Caco-2 (cell line): Measurements from ENCODE around the gene SLC2A4RG. TPM values are rescaled to one million over a fixed set of nuclear protein-coding genes. Genes with fewer than 3 reads are reported as not detected.

Experiments used
- BruUV-seq: library from RNA; stranded (reverse); fragments of 400-500 nt; replicated peaks from 2 replicates; lab custom pipeline; 2021; lab: Mats Ljungman, UMichigan
- CTCF ChIA-PET: fragments of 300-600 bp; sonication (Branson Sonifier 250); formaldehyde crosslinking; loops from one replicate; lab custom pipeline; 2022; ENCODE audit warnings: antibody characterized with exemption; lab: Charles Lee
- POLR2A ChIA-PET: fragments of 300-600 bp; sonication (Branson Sonifier 250); formaldehyde crosslinking; loops from one replicate; lab custom pipeline; 2022; ENCODE audit warnings: antibody characterized with exemption; lab: Charles Lee
- DNase-seq, 2 experiments: peaks; one replicate each; pipeline versions ENCODE4 v3.0.0 to v3.0.0-alpha.2; 2020 to 2022
- H3K27me3 ChIP-seq: replicated peaks from 2 replicates; pipeline ENCODE4 v1.6.0; 2011; ENCODE audit warnings: low read length; ENCODE audit not compliant: control insufficient read depth, insufficient read depth
- H3K36me3 ChIP-seq: 2 replicates; pipeline ENCODE4 v1.5.1; 2011; ENCODE audit warnings: low read length; ENCODE audit not compliant: control insufficient read depth, insufficient read depth
- H3K4me1 ChIP-seq: fragments of 250-450 bp; sonication (Bioruptor Pico); 2 replicates; pipeline ENCODE4 v1.5.1; 2020; ENCODE audit warnings: mild to moderate bottlenecking
- H3K4me3 ChIP-seq: 2 replicates; pipeline ENCODE4 v1.5.1; 2011; ENCODE audit warnings: low read depth, mild to moderate bottlenecking, control low read depth, low read length
- H3K9me3 ChIP-seq: fragments of 250-450 bp; sonication (Bioruptor Pico); 2 replicates; pipeline ENCODE4 v1.5.1; 2020; ENCODE audit warnings: mild to moderate bottlenecking, moderate library complexity
- H3K27ac Mint-ChIP-seq: one replicate; pipeline ENCODE4 v1.8.0; 2022; ENCODE audit warnings: mixed read lengths; ENCODE audit not compliant: unreplicated experiment
- H3K27me3 Mint-ChIP-seq: one replicate; pipeline ENCODE4 v1.8.0; 2022; ENCODE audit warnings: mixed read lengths; ENCODE audit not compliant: insufficient read depth, unreplicated experiment
- H3K36me3 Mint-ChIP-seq: one replicate; pipeline ENCODE4 v1.8.0; 2022; ENCODE audit warnings: mild to moderate bottlenecking, mixed read lengths; ENCODE audit not compliant: insufficient read depth, unreplicated experiment
- H3K4me1 Mint-ChIP-seq: one replicate; pipeline ENCODE4 v1.8.0; 2022; ENCODE audit warnings: low read depth, mixed read lengths; ENCODE audit not compliant: unreplicated experiment
- H3K4me3 Mint-ChIP-seq: one replicate; pipeline ENCODE4 v1.8.0; 2022; ENCODE audit warnings: mild to moderate bottlenecking, moderate library complexity, mixed read lengths; ENCODE audit not compliant: unreplicated experiment
- H3K9me3 Mint-ChIP-seq: one replicate; pipeline ENCODE4 v1.8.0; 2022; ENCODE audit warnings: mixed read lengths; ENCODE audit not compliant: unreplicated experiment
- CTCF ChIP-seq, 2 experiments: fragments of 200-600 bp in 1 of 2; IDR thresholded peaks; 1 replicate in 1 of 2; 2 replicates in 1 of 2; pipeline versions ENCODE4 v1.5.1 to v1.8.0; 2011 to 2022; ENCODE audit warnings: antibody characterized with exemption in 1 of 2, control low read depth in 1 of 2, inconsistent platforms in 1 of 2, low read depth in 1 of 2, low read length in 1 of 2, mild to moderate bottlenecking in 1 of 2, moderate library complexity in 1 of 2; ENCODE audit not compliant: insufficient read depth in 1 of 2, severe bottlenecking in 1 of 2, unreplicated experiment in 1 of 2
- intact Hi-C: fragments of 100-400 bp; cut with micrococcal nuclease; formaldehyde crosslinking; loops from one replicate; pipeline ENCODE4 v1.10.0; 2022; ENCODE audit not compliant: unreplicated experiment
- total RNA-seq: library from RNA; stranded (reverse); gene quantifications from 2 replicates; pipeline ENCODE4 v1.2.3, GENCODE V29; 2022

The SLC2A4RG gene
- total RNA-seq, 1 experiment from 2014 or later: 234 TPM

- Histone ChIP-seq H3K4me1 (peaks cover 26% of the 10 kb centered on the region), H3K4me3 (no peak overlapping the region), H3K9me3 (peaks cover 3% of the 10 kb centered on the region; the same call in 1 of the 2 replicates), H3K27me3 (no peaks in the 10 kb centered on the region), H3K36me3 (no peaks in the 10 kb centered on the region; the same call in 1 of the 2 replicates)
- H3K9me3 Mint-ChIP-seq: no peaks in the 10 kb centered on the region
- H3K36me3 Mint-ChIP-seq: peaks cover 100% of the 10 kb centered on the region
- H3K27me3 Mint-ChIP-seq: peaks cover 2% of the 10 kb centered on the region
- intact Hi-C loops: no loop called here
- CTCF ChIA-PET: no interaction called here
- POLR2A ChIA-PET: interaction anchor here (0.6 to 1.7 kb wide), 2 partner anchors 11 to 160 kb away, joined by 3 to 7 read pairs; partner anchors contain the start of genes ARFRP1, PTK6 and ZGPAT
- DNase-seq: peak; percentile 38 to 59
- no TSS peak for BruUV-seq
- H3K4me3 Mint-ChIP-seq: peak overlapping the region; percentile 66
- no peak for TF ChIP-seq CTCF (IDR thresholded peaks at IDR 0.05; ENCODE audit: insufficient read depth in 1 of 2, low read depth in 1 of 2, low read length in 1 of 2, severe bottlenecking in 1 of 2, unreplicated experiment in 1 of 2)
- H3K27ac Mint-ChIP-seq: peak overlapping the region; percentile 94
- H3K4me1 Mint-ChIP-seq: peaks cover 11% of the 10 kb centered on the region
These were observed 42.2 kb upstream of the SLC2A4RG start for GRCh38 chr20:63697357-63697867.

- Histone ChIP-seq H3K27me3 (no peaks in the 10 kb centered on the region), H3K4me3 (no peak overlapping the region), H3K36me3 (no peaks in the 10 kb centered on the region; the same call in 1 of the 2 replicates), H3K9me3 (peaks cover 3% of the 10 kb centered on the region; the same call in 1 of the 2 replicates), H3K4me1 (peaks cover 26% of the 10 kb centered on the region)
- peak; percentile 46 to 61 for DNase-seq
- Mint-ChIP-seq H3K4me3 (peak overlapping the region; percentile 66), H3K4me1 (peaks cover 11% of the 10 kb centered on the region), H3K27ac (peak overlapping the region; percentile 94), H3K27me3 (peaks cover 2% of the 10 kb centered on the region), H3K36me3 (peaks cover 100% of the 10 kb centered on the region), H3K9me3 (no peaks in the 10 kb centered on the region)
- no TSS peak for BruUV-seq
- ChIA-PET POLR2A (interaction anchor here (0.6 to 1.6 kb wide), 2 partner anchors 10 to 161 kb away, joined by 3 to 5 read pairs; partner anchors contain the start of genes ARFRP1, PTK6 and ZGPAT), CTCF (interaction anchor here (0.6 to 1.2 kb wide), 2 partner anchors 10 to 54 kb away, joined by 3 to 8 read pairs; partner anchors contain the start of genes ARFRP1 and ZGPAT)
- intact Hi-C loops: no loop called here
- TF ChIP-seq CTCF (IDR thresholded peaks at IDR 0.05; ENCODE audit: insufficient read depth in 1 of 2, low read depth in 1 of 2, low read length in 1 of 2, severe bottlenecking in 1 of 2, unreplicated experiment in 1 of 2): no peak
These were observed 41.6 kb upstream of the SLC2A4RG start for GRCh38 chr20:63697868-63698545.

GRCh38 chr20:63698739-63699465, 40.7 kb upstream of the SLC2A4RG start:
- Histone ChIP-seq H3K4me1 (peaks cover 26% of the 10 kb centered on the region), H3K36me3 (no peaks in the 10 kb centered on the region; the same call in 1 of the 2 replicates), H3K9me3 (peaks cover 3% of the 10 kb centered on the region; the same call in 1 of the 2 replicates), H3K27me3 (no peaks in the 10 kb centered on the region), H3K4me3 (no peak overlapping the region)
- CTCF ChIA-PET: interaction anchor here (0.6 to 1.2 kb wide), 2 partner anchors 9 to 53 kb away, joined by 3 to 8 read pairs; partner anchors contain the start of genes ARFRP1 and ZGPAT
- peak overlapping the region; percentile 11 for H3K4me3 Mint-ChIP-seq
- H3K27me3 Mint-ChIP-seq: peaks cover 2% of the 10 kb centered on the region
- DNase-seq: peak; percentile 41 to 67
- no TSS peak for BruUV-seq
- H3K9me3 Mint-ChIP-seq: no peaks in the 10 kb centered on the region
- POLR2A ChIA-PET: interaction anchor here (1.6 kb wide), 1 partner anchor 9 kb away, joined by 5 read pairs; the partner anchor contains the start of genes ARFRP1 and ZGPAT
- peaks cover 11% of the 10 kb centered on the region for H3K4me1 Mint-ChIP-seq
- peak overlapping the region; percentile 30 for H3K27ac Mint-ChIP-seq
- intact Hi-C loops: no loop called here
- TF ChIP-seq CTCF (IDR thresholded peaks at IDR 0.05; ENCODE audit: insufficient read depth in 1 of 2, low read depth in 1 of 2, low read length in 1 of 2, severe bottlenecking in 1 of 2, unreplicated experiment in 1 of 2): no peak
- peaks cover 100% of the 10 kb centered on the region for H3K36me3 Mint-ChIP-seq
